Activated CD4-positive, alpha-beta T cell treated with anti-CD3 and anti-CD28 coated beads, Interleukin-2, amount 10 ng/mL, durations not matched to agents 7 days and 5 days (primary cell): ENCODE data around the gene PEX11G. TPM values are rescaled to one million over a fixed set of nuclear protein-coding genes. Genes with fewer than 3 reads are reported as not detected.

Experiments
- CTCF ChIA-PET: fragments of 350-600 bp; sonication (Branson Sonifier 250); formaldehyde crosslinking; loops from one replicate; lab custom pipeline; 2021; ENCODE audit warnings: antibody characterized with exemption; lab: Charles Lee
- POLR2A ChIA-PET: fragments of 350-600 bp; sonication (Branson Sonifier 250); formaldehyde crosslinking; loops from one replicate; lab custom pipeline; 2021; ENCODE audit warnings: antibody characterized with exemption; lab: Charles Lee
- DNase-seq: peaks from one replicate; pipeline ENCODE4 v3.0.0-alpha.2; 2020
- H3K27ac Mint-ChIP-seq: one replicate; pipeline ENCODE4 v1.8.0; 2021; ENCODE audit warnings: mild to moderate bottlenecking, moderate library complexity, mixed read lengths
- H3K27me3 Mint-ChIP-seq: one replicate; pipeline ENCODE4 v1.8.0; 2021; ENCODE audit warnings: mixed read lengths
- H3K36me3 Mint-ChIP-seq: one replicate; pipeline ENCODE4 v1.8.0; 2021; ENCODE audit warnings: low read depth, mixed read lengths
- H3K4me1 Mint-ChIP-seq: one replicate; pipeline ENCODE4 v1.8.0; 2021; ENCODE audit warnings: mixed read lengths
- H3K4me3 Mint-ChIP-seq: one replicate; pipeline ENCODE4 v1.8.0; 2021; ENCODE audit warnings: mild to moderate bottlenecking, moderate library complexity, mixed read lengths
- H3K9me3 Mint-ChIP-seq: one replicate; pipeline ENCODE4 v1.8.0; 2021; ENCODE audit warnings: mixed read lengths
- total RNA-seq, 2 experiments: library from RNA; stranded (reverse); gene quantifications; one replicate each; pipeline ENCODE4 v1.2.3, GENCODE V29; 2021

Gene PEX11G
- under 1 TPM; 0.46 to 0.67 TPM for total RNA-seq

DNA sequence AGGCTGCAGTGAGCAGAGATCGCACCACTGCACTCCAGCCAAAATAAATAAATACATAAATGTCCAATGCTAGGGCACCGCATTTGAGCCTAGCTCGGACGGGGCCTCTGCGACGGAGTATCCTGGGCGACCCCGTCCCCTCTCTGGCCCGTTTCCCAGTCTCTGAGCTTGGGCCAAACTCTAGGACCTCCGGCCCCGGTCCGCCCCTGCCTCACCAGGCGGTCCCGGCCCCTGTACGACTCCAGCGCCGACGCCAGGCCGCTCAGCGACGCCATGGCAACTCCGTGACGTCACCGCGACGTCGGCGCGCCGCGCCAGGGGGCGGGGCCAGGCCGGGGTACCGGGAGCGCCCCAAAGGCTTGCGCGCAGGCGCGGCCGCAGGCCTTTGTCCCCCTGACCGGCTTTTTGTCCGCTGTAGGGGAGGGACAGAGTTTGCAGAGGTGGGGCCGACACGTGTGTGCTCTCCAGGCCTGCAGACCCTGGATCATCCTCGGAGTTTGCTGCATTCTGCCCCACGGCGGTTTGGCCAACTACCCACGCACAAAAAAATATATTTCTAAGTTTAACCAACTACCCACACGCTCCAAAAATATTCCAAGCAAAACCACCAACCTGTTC, at the start of gene PEX11G:
Gene PEX11G, minus strand, starts transcription at position 300 of the 618 bp plus-strand sequence. Its CDS starts 25 bp downstream, at position 275.
- H3K27ac Mint-ChIP-seq, result peak within 1 kb of the TSS; percentile 88
- H3K27me3 Mint-ChIP-seq, result no peaks in the 10 kb centered on the region
- peak; percentile 90 for DNase-seq
- peaks cover 28% of the 10 kb centered on the region for H3K4me1 Mint-ChIP-seq
- no peaks in the 10 kb centered on the region for H3K36me3 Mint-ChIP-seq
- POLR2A ChIA-PET, result interaction anchor here (0.6 kb wide), 1 partner anchor 180 kb away, joined by 3 read pairs; the partner anchor contains the start of gene RETN
- peak within 1 kb of the TSS; percentile 71 for H3K4me3 Mint-ChIP-seq
- no peaks in the 10 kb centered on the region for H3K9me3 Mint-ChIP-seq
- CTCF ChIA-PET, result interaction anchor here (0.6 to 1.3 kb wide), 3 partner anchors 46 to 92 kb away, joined by 3 to 4 read pairs (median 3); no protein-coding TSS in a partner anchor

DNA sequence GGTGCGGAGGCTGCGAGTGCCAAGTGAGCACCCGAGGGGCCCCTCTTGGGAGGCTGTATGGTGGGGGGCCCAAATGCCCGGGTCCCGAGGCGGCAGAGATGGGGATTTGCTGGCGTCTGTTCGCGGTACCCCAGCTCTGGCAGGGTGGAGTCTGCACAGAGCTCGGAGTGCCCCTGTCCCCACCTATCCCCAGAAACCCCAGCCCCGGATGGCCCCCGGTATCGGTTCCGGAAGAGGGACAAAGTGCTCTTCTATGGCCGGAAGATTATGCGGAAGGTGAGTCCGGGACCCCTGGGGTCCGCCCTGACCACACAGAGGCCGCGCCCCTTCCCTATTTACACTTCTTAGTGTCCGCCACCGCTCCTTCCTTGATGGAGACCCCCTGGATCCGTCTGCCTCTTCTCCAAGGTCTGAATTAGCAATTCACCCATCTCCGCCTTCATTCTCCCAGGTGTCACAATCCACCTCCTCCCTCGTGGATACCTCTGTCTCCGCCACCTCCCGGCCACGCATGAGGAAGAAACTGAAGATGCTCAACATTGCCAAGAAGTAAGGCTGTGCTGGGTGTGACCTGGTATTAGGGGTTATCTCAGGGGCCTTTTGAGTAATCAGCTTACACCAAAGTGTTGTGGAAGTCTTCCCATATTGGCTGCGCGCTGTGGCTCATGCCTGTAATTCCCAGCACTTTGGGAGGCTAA, 47.3 kb upstream of the PEX11G start:
- Mint-ChIP-seq H3K27ac (peak overlapping the region; percentile 87), H3K9me3 (no peaks in the 10 kb centered on the region), H3K4me1 (peaks cover 30% of the 10 kb centered on the region), H3K27me3 (no peaks in the 10 kb centered on the region), H3K4me3 (peak overlapping the region; percentile 95), H3K36me3 (peaks cover 20% of the 10 kb centered on the region)
- ChIA-PET POLR2A (no interaction called here), CTCF (interaction anchor here (0.6 to 2.3 kb wide), 3 partner anchors 10 to 145 kb away, joined by 3 to 7 read pairs (median 4); partner anchors contain the start of gene TRAPPC5)
- no peak for DNase-seq

DNA sequence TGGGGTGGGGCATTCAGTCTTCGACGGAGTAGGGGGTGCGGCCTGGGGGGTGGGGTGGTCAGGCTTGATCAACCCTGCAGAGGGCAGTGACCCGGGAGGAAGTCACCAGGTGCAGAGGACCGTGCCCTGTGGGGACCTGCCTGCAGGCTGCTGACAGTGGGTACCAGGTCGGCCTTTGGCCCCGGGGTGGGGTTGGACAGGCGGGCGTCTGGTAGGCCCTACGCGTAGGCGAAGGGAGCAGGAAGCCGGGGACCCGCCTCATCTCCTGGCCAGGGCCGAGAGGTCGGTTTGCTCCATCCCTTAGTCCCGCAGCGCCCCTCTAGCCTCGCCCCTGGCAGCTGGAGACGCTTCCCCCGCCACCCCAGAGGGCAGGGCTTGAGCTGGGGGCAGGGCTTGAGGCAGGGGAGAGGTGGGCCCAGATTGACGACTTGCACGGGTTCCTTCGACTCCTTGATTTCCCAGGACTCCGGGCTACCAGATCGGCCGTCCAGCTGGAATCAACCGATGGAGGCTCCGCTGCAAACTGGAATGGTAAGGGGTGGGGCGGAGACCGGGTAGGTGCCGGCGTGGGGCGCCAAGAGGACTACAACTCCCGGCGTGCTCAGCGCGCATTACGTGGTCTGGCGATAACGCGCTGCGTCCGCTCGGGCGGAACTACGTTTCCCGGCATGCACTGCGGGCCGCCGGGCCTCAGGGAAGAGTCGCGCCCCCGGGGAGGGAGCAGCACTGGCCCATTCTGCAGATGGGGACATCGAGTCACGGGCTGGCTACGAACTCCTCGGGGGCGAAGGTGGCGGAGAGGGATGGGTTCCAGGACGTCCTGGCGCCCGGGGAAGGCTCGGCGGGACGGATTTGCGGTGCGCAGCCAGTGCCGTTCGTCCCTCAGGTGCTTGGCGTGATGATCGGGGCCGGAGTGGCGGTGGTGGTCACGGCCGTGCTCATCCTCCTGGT, 46.5 kb upstream of the PEX11G start, which contains the start of gene PNPLA6:
Gene PNPLA6, plus strand, starts transcription at position 671 of the 951 bp plus-strand sequence. Its CDS starts 72 bp downstream, at position 743.
- CTCF ChIA-PET, result interaction anchor here (1.6 to 3.0 kb wide), 3 partner anchors 11 to 25 kb away, joined by 5 to 9 read pairs (median 7); partner anchors contain the start of gene MCOLN1
- peak within 1 kb of the TSS; percentile 95 for H3K4me3 Mint-ChIP-seq
- no peaks in the 10 kb centered on the region for H3K27me3 Mint-ChIP-seq
- H3K4me1 Mint-ChIP-seq, result peaks cover 30% of the 10 kb centered on the region
- H3K36me3 Mint-ChIP-seq, result peaks cover 17% of the 10 kb centered on the region
- POLR2A ChIA-PET, result interaction anchor here (1.0 kb wide), 1 partner anchor 13 kb away, joined by 3 read pairs; the partner anchor contains the start of gene MCOLN1
- H3K9me3 Mint-ChIP-seq, result no peaks in the 10 kb centered on the region
- peak within 1 kb of the TSS; percentile 87 for H3K27ac Mint-ChIP-seq
- DNase-seq, result peak; percentile 93

DNA sequence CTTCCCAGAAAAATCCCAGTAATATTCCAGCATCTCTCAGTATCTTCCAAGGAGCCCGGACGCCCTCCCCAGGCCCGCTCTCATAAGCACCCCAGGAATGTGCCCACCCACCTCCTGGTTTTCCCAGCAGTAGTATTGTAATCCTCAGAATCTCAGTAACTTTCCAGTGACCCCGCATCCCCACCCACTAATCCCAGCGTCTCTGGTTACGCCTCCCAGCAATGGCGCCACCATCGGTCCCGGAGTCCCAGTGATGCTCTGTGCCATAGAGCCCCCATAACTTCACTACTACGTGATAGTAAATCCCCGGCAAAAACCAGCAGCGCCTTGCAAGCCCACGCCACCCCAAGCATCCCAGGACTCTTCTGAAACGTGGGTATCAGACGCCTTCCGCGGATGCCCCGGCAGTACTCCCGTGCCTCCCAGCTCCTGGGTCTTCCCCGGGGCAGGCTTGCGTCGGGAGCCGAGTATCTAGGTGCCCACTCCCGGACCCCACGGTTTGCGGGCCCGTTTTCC, 45.8 kb upstream of the PEX11G start:
- POLR2A ChIA-PET, result interaction anchor here (1.0 kb wide), 1 partner anchor 12 kb away, joined by 3 read pairs; the partner anchor contains the start of gene MCOLN1
- no peaks in the 10 kb centered on the region for H3K27me3 Mint-ChIP-seq
- CTCF ChIA-PET, result interaction anchor here (0.6 to 3.0 kb wide), 4 partner anchors 12 to 146 kb away, joined by 3 to 9 read pairs (median 4); partner anchors contain the start of genes MCOLN1 and TRAPPC5
- no peaks in the 10 kb centered on the region for H3K9me3 Mint-ChIP-seq
- peak; percentile 25 for DNase-seq
- peak overlapping the region; percentile 95 for H3K4me3 Mint-ChIP-seq
- peak overlapping the region; percentile 87 for H3K27ac Mint-ChIP-seq
- peaks cover 27% of the 10 kb centered on the region for H3K4me1 Mint-ChIP-seq
- H3K36me3 Mint-ChIP-seq, result peaks cover 13% of the 10 kb centered on the region

DNA sequence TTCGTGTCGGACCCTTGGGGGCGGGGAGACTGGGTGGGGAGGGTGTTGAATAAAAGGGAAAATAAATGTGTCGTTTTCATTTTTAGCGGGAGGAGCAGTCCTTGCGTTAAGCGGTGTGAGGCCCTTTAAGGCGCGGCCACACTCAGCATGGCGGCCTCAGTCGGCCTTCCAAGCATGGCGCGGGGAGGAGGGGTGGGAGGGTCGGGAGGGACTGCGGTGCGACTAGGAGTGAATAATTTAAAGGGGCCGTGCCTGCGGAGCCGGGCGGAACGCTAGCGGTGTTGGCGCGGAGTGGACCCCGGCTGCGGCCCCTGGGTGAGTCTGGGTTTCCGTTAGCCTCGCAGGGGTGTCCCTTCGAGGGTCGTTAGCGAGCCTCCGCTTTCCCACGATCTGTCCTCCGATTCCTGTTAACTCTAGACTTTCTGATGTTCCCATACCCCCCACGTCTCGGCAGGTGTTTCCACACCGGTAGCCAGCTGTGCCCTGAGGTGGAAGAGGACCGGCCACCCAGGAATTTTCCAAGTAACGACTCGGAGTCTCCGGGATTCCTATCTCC, 45.2 kb upstream of the PEX11G start:
- POLR2A ChIA-PET, result interaction anchor here (1.0 kb wide), 1 partner anchor 12 kb away, joined by 3 read pairs; the partner anchor contains the start of gene MCOLN1
- peak overlapping the region; percentile 95 for H3K4me3 Mint-ChIP-seq
- peaks cover 13% of the 10 kb centered on the region for H3K36me3 Mint-ChIP-seq
- peaks cover 27% of the 10 kb centered on the region for H3K4me1 Mint-ChIP-seq
- DNase-seq, result peak; percentile 88
- H3K27me3 Mint-ChIP-seq, result no peaks in the 10 kb centered on the region
- H3K9me3 Mint-ChIP-seq, result no peaks in the 10 kb centered on the region
- CTCF ChIA-PET, result interaction anchor here (0.6 to 3.0 kb wide), 4 partner anchors 11 to 147 kb away, joined by 3 to 9 read pairs (median 4); partner anchors contain the start of genes MCOLN1 and TRAPPC5
- peak overlapping the region; percentile 87 for H3K27ac Mint-ChIP-seq

DNA sequence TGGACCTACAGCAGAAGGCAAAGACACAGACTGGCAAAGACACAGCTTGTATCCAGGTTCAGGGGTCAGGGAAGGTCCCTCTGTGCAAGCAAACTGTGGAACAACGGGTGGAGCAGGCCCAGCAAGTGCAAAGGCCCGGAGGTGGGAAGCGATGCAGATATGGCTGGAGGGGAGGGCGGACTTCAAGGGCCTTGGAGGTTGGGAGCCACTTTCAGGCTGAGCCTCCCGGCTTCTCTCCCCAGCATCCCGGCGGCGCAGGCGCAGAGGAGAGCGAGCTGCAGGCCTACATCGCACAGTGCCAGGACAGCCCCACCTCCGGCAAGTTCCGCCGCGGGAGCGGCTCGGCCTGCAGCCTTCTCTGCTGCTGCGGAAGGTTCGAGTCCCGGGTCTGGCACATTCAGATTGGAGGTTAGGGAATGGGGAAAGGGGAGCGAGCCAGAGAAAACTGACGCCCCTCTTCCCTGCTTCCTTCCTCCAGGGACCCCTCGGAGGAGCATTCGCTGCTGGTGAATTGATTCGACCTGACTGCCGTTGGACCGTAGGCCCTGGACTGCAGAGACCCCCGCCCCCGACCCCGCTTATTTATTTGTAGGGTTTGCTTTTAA, 44.5 kb upstream of the PEX11G start:
- CTCF ChIA-PET, result interaction anchor here (0.9 to 3.0 kb wide), 2 partner anchors 10 to 148 kb away, joined by 4 to 9 read pairs; partner anchors contain the start of genes MCOLN1 and TRAPPC5
- H3K4me3 Mint-ChIP-seq, result peak overlapping the region; percentile 95
- no peaks in the 10 kb centered on the region for H3K9me3 Mint-ChIP-seq
- no peak for DNase-seq
- POLR2A ChIA-PET, result no interaction called here
- H3K27ac Mint-ChIP-seq, result peak overlapping the region; percentile 87
- H3K36me3 Mint-ChIP-seq, result peaks cover 8% of the 10 kb centered on the region
- no peaks in the 10 kb centered on the region for H3K27me3 Mint-ChIP-seq
- H3K4me1 Mint-ChIP-seq, result peaks cover 27% of the 10 kb centered on the region

DNA sequence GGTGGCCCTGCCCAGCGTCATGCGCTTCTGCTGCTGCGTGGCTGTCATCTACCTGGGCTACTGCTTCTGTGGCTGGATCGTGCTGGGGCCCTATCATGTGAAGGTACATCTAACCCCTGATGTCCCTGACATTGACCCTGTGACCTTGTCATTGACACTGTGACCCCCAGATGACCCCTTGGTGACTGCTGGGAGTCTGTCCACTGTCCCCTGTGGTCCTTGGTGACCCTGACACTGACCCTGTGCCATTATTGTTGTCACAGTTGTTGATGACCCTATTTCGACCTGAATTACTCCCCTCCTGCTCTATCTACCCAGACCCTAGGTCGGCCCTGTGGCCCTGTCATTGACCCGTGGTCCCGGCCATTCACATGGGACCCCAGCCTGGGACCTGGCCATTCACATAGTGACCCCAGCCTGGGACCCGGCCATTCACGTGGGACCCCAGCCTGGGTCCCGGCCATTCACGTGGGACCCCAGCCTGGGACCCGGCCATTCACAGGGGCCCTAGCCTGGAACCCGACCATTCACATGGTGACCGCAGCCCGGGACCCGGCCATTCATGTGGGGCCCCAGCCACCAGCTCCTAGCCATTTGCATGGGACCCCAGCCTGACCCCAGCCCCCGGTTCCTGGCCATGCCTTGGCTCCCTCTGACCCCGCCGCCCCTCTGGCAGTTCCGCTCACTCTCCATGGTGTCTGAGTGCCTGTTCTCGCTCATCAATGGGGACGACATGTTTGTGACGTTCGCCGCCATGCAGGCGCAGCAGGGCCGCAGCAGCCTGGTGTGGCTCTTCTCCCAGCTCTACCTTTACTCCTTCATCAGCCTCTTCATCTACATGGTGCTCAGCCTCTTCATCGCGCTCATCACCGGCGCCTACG, 41.0 kb upstream of the PEX11G start:
- Mint-ChIP-seq H3K27ac (no peak overlapping the region), H3K9me3 (no peaks in the 10 kb centered on the region), H3K36me3 (peaks cover 8% of the 10 kb centered on the region), H3K4me1 (peaks cover 14% of the 10 kb centered on the region), H3K27me3 (no peaks in the 10 kb centered on the region), H3K4me3 (no peak overlapping the region)
- ChIA-PET POLR2A (no interaction called here), CTCF (no interaction called here)
- DNase-seq, result no peak

DNA sequence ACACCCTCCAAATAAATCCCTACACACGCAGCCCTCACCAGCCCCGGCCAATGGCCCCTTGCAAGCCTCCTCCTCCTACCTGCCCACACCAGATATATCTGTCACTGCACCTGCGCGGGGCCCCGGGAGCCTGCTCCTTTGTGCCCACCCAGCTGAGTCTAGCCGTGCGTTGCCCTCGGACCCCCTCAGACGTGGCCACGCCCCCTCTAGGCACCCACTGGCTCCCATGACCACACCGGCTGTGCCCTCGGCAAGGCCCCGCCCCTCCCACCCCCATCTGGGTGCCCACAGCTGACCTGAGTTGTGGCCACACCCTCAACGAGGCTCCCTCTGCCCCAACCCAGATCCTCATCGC, 40.4 kb upstream of the PEX11G start:
- no peak for DNase-seq
- CTCF ChIA-PET, result interaction anchor here (0.6 kb wide), 1 partner anchor 11 kb away, joined by 5 read pairs; no protein-coding TSS in a partner anchor

DNA sequence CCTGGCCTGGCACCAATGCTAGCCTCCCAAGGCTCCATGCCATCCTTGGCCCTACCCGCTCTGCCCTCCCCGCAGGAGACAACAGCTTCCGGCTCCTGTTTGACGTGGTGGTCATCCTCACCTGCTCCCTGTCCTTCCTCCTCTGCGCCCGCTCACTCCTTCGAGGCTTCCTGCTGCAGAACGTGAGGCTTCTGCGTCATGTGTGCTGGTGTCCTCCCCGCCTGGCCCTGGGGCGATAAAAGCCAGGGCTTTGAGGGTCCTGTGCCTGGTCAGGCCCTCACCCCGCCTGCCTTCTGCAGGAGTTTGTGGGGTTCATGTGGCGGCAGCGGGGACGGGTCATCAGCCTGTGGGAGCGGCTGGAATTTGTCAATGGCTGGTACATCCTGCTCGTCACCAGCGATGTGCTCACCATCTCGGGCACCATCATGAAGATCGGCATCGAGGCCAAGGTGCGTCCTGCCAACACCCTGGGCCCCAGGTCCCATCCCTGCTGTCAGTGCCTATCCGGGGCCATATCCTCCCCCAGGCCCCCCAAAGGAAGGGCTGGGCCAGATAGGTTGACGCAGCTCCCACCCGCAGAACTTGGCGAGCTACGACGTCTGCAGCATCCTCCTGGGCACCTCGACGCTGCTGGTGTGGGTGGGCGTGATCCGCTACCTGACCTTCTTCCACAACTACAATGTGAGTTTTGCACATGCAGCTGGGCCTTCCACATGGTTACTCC, 39.8 kb upstream of the PEX11G start:
- CTCF ChIA-PET, result interaction anchor here (0.6 kb wide), 1 partner anchor 10 kb away, joined by 5 read pairs; no protein-coding TSS in a partner anchor
- Mint-ChIP-seq H3K4me3 (no peak overlapping the region), H3K27me3 (no peaks in the 10 kb centered on the region), H3K27ac (no peak overlapping the region), H3K36me3 (peaks cover 8% of the 10 kb centered on the region), H3K9me3 (no peaks in the 10 kb centered on the region), H3K4me1 (peaks cover 7% of the 10 kb centered on the region)
- DNase-seq, result no peak
- POLR2A ChIA-PET, result no interaction called here

More for the DNA sequence above, 40.4 kb upstream of the PEX11G start:
- peaks cover 8% of the 10 kb centered on the region for H3K36me3 Mint-ChIP-seq
- no peaks in the 10 kb centered on the region for H3K9me3 Mint-ChIP-seq
- H3K4me1 Mint-ChIP-seq, result peaks cover 9% of the 10 kb centered on the region
- H3K27me3 Mint-ChIP-seq, result no peaks in the 10 kb centered on the region
- H3K27ac Mint-ChIP-seq, result no peak overlapping the region
- POLR2A ChIA-PET, result no interaction called here
- H3K4me3 Mint-ChIP-seq, result no peak overlapping the region

DNA sequence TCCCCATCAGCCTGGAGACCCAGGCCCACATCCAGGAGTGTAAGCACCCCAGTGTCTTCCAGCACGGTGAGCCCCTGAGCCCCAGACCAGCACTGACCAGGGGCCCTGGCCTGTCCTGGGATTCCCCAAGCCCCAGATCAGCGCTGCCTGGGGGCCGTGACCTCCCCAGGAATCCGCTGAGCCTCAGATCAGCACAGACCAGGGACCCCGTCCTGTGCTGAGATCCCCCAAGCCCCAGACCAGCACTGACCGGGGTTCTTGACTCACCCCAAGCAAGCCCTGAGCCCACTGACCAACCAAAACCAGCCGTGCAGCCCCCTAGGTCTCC, 39.3 kb upstream of the PEX11G start:
- no peaks in the 10 kb centered on the region for H3K9me3 Mint-ChIP-seq
- ChIA-PET POLR2A (no interaction called here), CTCF (no interaction called here)
- no peak for DNase-seq
- H3K36me3 Mint-ChIP-seq, result peaks cover 8% of the 10 kb centered on the region
- H3K27me3 Mint-ChIP-seq, result no peaks in the 10 kb centered on the region
- no peak overlapping the region for H3K4me3 Mint-ChIP-seq
- peaks cover 7% of the 10 kb centered on the region for H3K4me1 Mint-ChIP-seq
- no peak overlapping the region for H3K27ac Mint-ChIP-seq
